Common myeloid progenitor, CD34-positive (primary cell): ENCODE measurements around the gene ARMH3.

Source experiments
- CTCF ChIA-PET: fragments of 350-600 bp; sonication (Branson Sonifier 250); formaldehyde crosslinking; loops from one replicate; lab custom pipeline; 2021; ENCODE audit warnings: antibody characterized with exemption; lab: Charles Lee
- POLR2A ChIA-PET: fragments of 350-600 bp; sonication (Branson Sonifier 250); formaldehyde crosslinking; loops from one replicate; lab custom pipeline; 2021; ENCODE audit warnings: antibody characterized with exemption; lab: Charles Lee
- DNase-seq, 3 donors: peaks; one replicate each; pipeline versions ENCODE4 v3.0.0 to v3.0.0-alpha.2; 2013
- H3K27ac ChIP-seq, 2 experiments: 1 replicate in 1 of 2; 2 replicates in 1 of 2; pipeline ENCODE4 v1.7.0; 2013; ENCODE audit warnings: inconsistent platforms in 2 of 2, low read length in 2 of 2, mild to moderate bottlenecking in 2 of 2, low read depth in 1 of 2, moderate library complexity in 1 of 2; ENCODE audit not compliant: severe bottlenecking in 2 of 2, insufficient read depth in 1 of 2, poor library complexity in 1 of 2
- H3K27me3 ChIP-seq, 5 experiments: replicated peaks in 2 of 5; 1 replicate in 3 of 5; 2 replicates in 2 of 5; pipeline versions ENCODE4 v1.6.1 to v1.7.0; 2013; ENCODE audit warnings: low read length in 4 of 5, mild to moderate bottlenecking in 2 of 5, moderate library complexity in 2 of 5, inconsistent platforms in 1 of 5; ENCODE audit not compliant: insufficient read depth in 5 of 5, control insufficient read depth in 4 of 5
- H3K36me3 ChIP-seq, 4 experiments: 1 replicate in 2 of 4; 2 replicates in 2 of 4; pipeline versions ENCODE4 v1.6.1 to v1.7.0; 2013; ENCODE audit warnings: low read length in 3 of 4, control low read depth in 1 of 4, mild to moderate bottlenecking in 1 of 4; ENCODE audit not compliant: control insufficient read depth in 4 of 4, insufficient read depth in 4 of 4
- H3K4me1 ChIP-seq, 4 experiments: 1 replicate in 3 of 4; 2 replicates in 1 of 4; pipeline versions ENCODE4 v1.6.1 to v1.7.1; 2013; ENCODE audit warnings: low read length in 3 of 4, mild to moderate bottlenecking in 3 of 4, control low read depth in 1 of 4, inconsistent platforms in 1 of 4, moderate library complexity in 1 of 4; ENCODE audit not compliant: control insufficient read depth in 4 of 4, insufficient read depth in 4 of 4; ENCODE audit errors: control extremely low read depth in 1 of 4
- H3K4me3 ChIP-seq, 7 experiments: 1 replicate in 4 of 7; 2 replicates in 3 of 7; pipeline versions ENCODE4 v1.5.1 to v1.7.0; 2013; ENCODE audit warnings: mild to moderate bottlenecking in 7 of 7, low read length in 6 of 7, moderate library complexity in 6 of 7, inconsistent platforms in 2 of 7, low read depth in 2 of 7, control low read depth in 1 of 7; ENCODE audit not compliant: insufficient read depth in 4 of 7, control insufficient read depth in 1 of 7; ENCODE audit errors: extremely low read depth in 1 of 7
- H3K9me3 ChIP-seq, 5 experiments: 1 replicate in 4 of 5; 2 replicates in 1 of 5; pipeline versions ENCODE4 v1.6.1 to v1.7.1; 2013; ENCODE audit warnings: low read length in 4 of 5, mild to moderate bottlenecking in 2 of 5, inconsistent platforms in 1 of 5, low read depth in 1 of 5, moderate library complexity in 1 of 5; ENCODE audit not compliant: control insufficient read depth in 4 of 5, insufficient read depth in 2 of 5; ENCODE audit errors: control extremely low read depth in 1 of 5
- WGBS: methylation state at CpG from one replicate; pipeline ENCODE4 v1.1.5; 2013; ENCODE audit not compliant: insufficient coverage; 5-methylcytosine and 5-hydroxymethylcytosine counted together

The ARMH3 gene

GRCh38 chr10:101887775-101888174, 168.2 kb downstream of the ARMH3 start:
- CTCF ChIA-PET: interaction anchor here (0.8 to 4.8 kb wide), 14 partner anchors 13 to 190 kb away, joined by 3 to 50 read pairs (median 3); no protein-coding TSS in a partner anchor

DNA sequence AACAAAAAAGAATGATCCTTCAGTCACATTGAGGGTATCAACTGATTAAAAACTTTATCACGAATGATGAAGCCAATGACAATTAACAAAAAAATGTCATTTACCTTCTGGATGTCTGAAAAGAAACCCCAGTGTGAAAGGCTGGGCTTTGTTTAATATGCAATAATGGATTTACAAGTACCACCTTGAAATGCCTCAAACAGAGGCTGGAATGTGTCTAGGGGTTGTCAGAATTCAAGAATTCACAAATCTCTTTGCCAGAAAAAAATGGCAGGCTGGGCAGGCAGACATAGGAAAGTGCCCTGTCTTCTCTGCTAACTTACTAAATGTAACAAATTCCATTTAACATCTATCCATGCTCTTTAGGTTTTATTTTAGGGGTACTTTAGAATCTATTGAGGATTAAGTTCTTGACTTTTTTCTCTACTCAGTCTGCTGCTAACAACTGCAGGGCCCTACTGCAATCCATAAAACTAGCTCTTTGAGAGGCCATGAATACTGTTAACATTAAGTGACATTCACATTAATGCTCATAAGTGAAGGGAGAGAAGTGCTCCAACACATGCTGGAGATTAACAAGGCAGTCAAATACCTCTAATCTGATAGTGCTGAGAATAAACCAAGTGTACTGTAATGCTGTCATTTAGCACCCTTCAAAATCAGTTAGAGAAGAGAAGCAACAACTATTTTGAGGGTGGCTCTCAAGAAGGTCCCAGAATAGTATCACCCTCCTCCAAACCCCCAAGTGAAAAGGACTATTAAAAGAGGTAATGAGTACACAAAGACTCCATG, 169.3 kb downstream of the ARMH3 start:
- no peak for DNase-seq
- no peak overlapping the region for H3K4me3 ChIP-seq
- H3K9me3 ChIP-seq: no peaks in the 10 kb centered on the region
- H3K4me1 ChIP-seq: peaks cover 0 to 10% (median 0%) of the 10 kb centered on the region in 4 experiments
- no peak overlapping the region for H3K27ac ChIP-seq
- WGBS: 100% methylated on average over 1 of the region's 1 CpG
- peaks cover 0 to 6% (median 4%) of the 10 kb centered on the region in 4 experiments for H3K36me3 ChIP-seq
- ChIA-PET POLR2A (interaction anchor here (0.6 kb wide), 1 partner anchor 17 kb away, joined by 3 read pairs; no protein-coding TSS in a partner anchor), CTCF (interaction anchor here (0.6 to 4.8 kb wide), 8 partner anchors 11 to 308 kb away, joined by 3 to 50 read pairs (median 4); no protein-coding TSS in a partner anchor)
- H3K27me3 ChIP-seq: no peaks in the 10 kb centered on the region

More at GRCh38 chr10:101887775-101888174, 168.2 kb downstream of the ARMH3 start:
- Histone ChIP-seq H3K4me3 (no peak overlapping the region), H3K9me3 (no peaks in the 10 kb centered on the region), H3K36me3 (peaks cover 0 to 6% (median 4%) of the 10 kb centered on the region in 4 experiments), H3K27ac (no peak overlapping the region), H3K27me3 (no peaks in the 10 kb centered on the region), H3K4me1 (peaks cover 0 to 2% (median 0%) of the 10 kb centered on the region in 4 experiments)
- no peak for DNase-seq
- POLR2A ChIA-PET: no interaction called here
- WGBS: 93% methylated on average over 3 of the region's 5 CpGs

- Histone ChIP-seq H3K27ac (no peak overlapping the region), H3K36me3 (peaks cover 0 to 4% (median 2%) of the 10 kb centered on the region in 4 experiments), H3K27me3 (no peaks in the 10 kb centered on the region), H3K9me3 (no peaks in the 10 kb centered on the region), H3K4me1 (peaks cover 0 to 10% (median under 1%) of the 10 kb centered on the region in 4 experiments), H3K4me3 (no peak overlapping the region)
- WGBS: no CpG with 5 or more reads among the region's 2 CpGs
- ChIA-PET POLR2A (no interaction called here), CTCF (interaction anchor here (0.6 to 1.5 kb wide), 3 partner anchors 128 to 193 kb away, joined by 3 to 5 read pairs (median 3); no protein-coding TSS in a partner anchor)
- DNase-seq: no peak
Observed at GRCh38 chr10:101881036-101881774, 174.8 kb downstream of the ARMH3 start.

GRCh38 chr10:101880232-101880573, 175.8 kb downstream of the ARMH3 start:
- no peak overlapping the region for H3K4me3 ChIP-seq
- H3K27ac ChIP-seq: no peak overlapping the region
- peaks cover 0 to 4% (median 2%) of the 10 kb centered on the region in 4 experiments for H3K36me3 ChIP-seq
- H3K27me3 ChIP-seq: no peaks in the 10 kb centered on the region
- ChIA-PET CTCF (interaction anchor here (0.6 to 2.0 kb wide), 6 partner anchors 8 to 194 kb away, joined by 3 to 9 read pairs (median 4); no protein-coding TSS in a partner anchor), POLR2A (no interaction called here)
- 100% methylated on average over 1 of the region's 2 CpGs for WGBS
- H3K9me3 ChIP-seq: no peaks in the 10 kb centered on the region
- H3K4me1 ChIP-seq: peaks cover 0 to 13% (median 4%) of the 10 kb centered on the region in 4 experiments
- DNase-seq: no peak

DNA sequence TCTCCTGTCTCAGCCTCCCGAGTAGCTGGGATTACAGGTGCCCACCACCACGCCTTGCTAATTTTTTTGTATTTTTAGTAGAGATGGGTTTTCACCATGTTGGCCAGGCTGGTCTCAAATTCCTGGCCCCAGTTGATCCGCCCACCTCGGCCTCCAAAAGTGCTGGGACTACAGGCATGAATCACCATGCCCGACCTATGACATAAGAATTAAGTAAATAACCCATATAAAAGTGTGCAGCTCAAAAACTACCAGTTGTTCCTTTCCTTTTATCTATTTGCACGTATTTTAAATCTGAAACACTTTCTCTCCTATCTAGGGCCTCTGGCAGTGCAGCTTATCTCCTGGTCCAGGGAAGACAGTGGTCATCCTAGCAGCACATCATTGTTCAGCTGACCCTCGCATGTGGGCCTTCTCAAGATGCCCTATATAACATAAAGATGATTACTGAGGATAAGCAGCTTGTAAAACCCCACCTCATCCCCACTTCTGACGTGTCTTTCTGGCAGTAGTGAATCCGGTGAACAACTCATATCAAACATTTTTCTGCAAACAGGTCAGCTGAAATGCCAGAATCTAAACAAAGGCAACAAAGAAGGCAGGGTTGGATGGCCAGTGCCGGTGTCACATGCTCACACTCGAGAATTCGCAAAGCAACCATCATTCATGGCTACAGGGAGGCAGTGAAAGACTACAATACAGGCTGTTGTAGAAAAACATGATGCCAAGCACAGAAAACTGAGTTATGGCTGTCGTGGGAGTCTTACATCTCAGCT, 176.3 kb downstream of the ARMH3 start:
- 98% methylated on average over 11 of the region's 13 CpGs for WGBS
- DNase-seq: no peak
- ChIA-PET CTCF (interaction anchor here (1.1 to 2.0 kb wide), 6 partner anchors 9 to 129 kb away, joined by 3 to 9 read pairs (median 4); no protein-coding TSS in a partner anchor), POLR2A (no interaction called here)
- no peak overlapping the region for H3K4me3 ChIP-seq
- no peaks in the 10 kb centered on the region for H3K27me3 ChIP-seq
- no peaks in the 10 kb centered on the region for H3K9me3 ChIP-seq
- no peak overlapping the region for H3K27ac ChIP-seq
- peaks cover 0 to 19% (median 9%) of the 10 kb centered on the region in 4 experiments for H3K4me1 ChIP-seq
- H3K36me3 ChIP-seq: peaks cover 0 to 4% (median 2%) of the 10 kb centered on the region in 4 experiments

DNA sequence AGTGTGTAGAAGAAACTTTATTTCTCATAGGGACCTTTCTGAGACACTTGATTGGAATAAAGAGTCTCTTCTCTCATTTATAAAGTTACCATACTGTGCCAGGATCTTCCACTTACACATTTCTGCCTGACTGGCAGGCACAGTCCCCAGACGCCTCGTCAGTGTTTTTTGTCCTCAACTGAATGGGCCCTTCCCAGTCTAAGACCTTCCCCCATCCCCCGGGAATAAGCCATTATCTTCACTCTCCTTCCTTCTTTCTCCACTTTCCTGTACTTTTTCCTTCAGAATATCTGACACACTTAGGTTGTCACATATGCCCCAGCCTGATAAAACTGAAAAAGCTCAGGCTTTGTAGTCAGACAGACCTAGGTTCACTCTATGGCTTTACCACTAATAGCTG, 177.1 kb downstream of the ARMH3 start:
- Histone ChIP-seq H3K27ac (no peak overlapping the region), H3K36me3 (peaks cover 0 to 4% (median 2%) of the 10 kb centered on the region in 4 experiments), H3K27me3 (no peaks in the 10 kb centered on the region), H3K4me1 (peaks cover 0 to 21% (median 10%) of the 10 kb centered on the region in 4 experiments), H3K9me3 (no peaks in the 10 kb centered on the region), H3K4me3 (no peak overlapping the region)
- DNase-seq: no peak
- ChIA-PET POLR2A (no interaction called here), CTCF (interaction anchor here (0.6 to 2.0 kb wide), 5 partner anchors 10 to 1317 kb away, joined by 3 to 9 read pairs (median 4); no protein-coding TSS in a partner anchor)
- WGBS: 96% methylated on average over 3 of the region's 3 CpGs
